K562 (cell line): ENCODE results near the gene RTP5. TPM values are rescaled to one million over a fixed set of nuclear protein-coding genes. Genes with fewer than 3 reads are reported as not detected.

ENCODE experiments used
- ATAC-seq: fragments of 200-7000 bp; cut with Tn5 transposase; 3 replicates; pipeline ENCODE4 v1.9.1; 2020; ENCODE audit warnings: moderate library complexity
- BruUV-seq: library from RNA; stranded (reverse); fragments of 400-500 nt; replicated peaks from 2 replicates; lab custom pipeline; 2021; lab: Mats Ljungman, UMichigan
- CTCF ChIA-PET: fragments of 300-600 bp; formaldehyde crosslinking; extraction: SDS; loops from one replicate; lab custom pipeline; 2021; ENCODE audit warnings: low intra/inter-chr PET ratio; lab: Yijun Ruan, JAX
- POLR2A ChIA-PET: fragments of 300-600, 350-650 bp; sonication (Branson Sonifier 250); formaldehyde crosslinking; extraction: SDS; loops from one replicate; lab custom pipeline; 2021; ENCODE audit warnings: antibody characterized with exemption, inconsistent platforms; lab: Yijun Ruan, JAX
- DNase-seq, 4 experiments: peaks; one replicate each; pipeline versions ENCODE4 v3.0.0 to v3.0.0-alpha.2; 2011 to 2018; ENCODE audit warnings: low spot score in 3 of 4, mixed read lengths in 3 of 4; ENCODE audit errors: extremely low read depth in 1 of 4
- FAIRE-seq: peaks from 2 replicates; lab custom pipeline; 2011; peaks lifted over from hg19 to GRCh38; lab: Jason Lieb, UNC
- H2AFZ ChIP-seq: 2 replicates; pipeline ENCODE4 v1.6.0; 2011; ENCODE audit warnings: low read depth, low read length, control low read depth, inconsistent platforms
- H3K27ac ChIP-seq: fragments of 200-600 bp; 3 replicates; pipeline ENCODE4 v1.8.0; 2011; ENCODE audit warnings: low read depth, mild to moderate bottlenecking, control low read depth, inconsistent platforms, low read length, moderate library complexity, mixed read lengths; ENCODE audit errors: extremely low read depth
- H3K27me3 ChIP-seq, 2 experiments: fragments of 300-600 bp in 1 of 2; 2 replicates in 1 of 2; 3 replicates in 1 of 2; pipeline versions ENCODE4 v1.6.0 to v1.8.0; 2011; ENCODE audit warnings: inconsistent platforms in 2 of 2, low read length in 2 of 2, mild to moderate bottlenecking in 1 of 2, mixed read lengths in 1 of 2, moderate library complexity in 1 of 2; ENCODE audit not compliant: control insufficient read depth in 2 of 2, insufficient read depth in 2 of 2
- H3K36me3 ChIP-seq: fragments of 300-600 bp; 3 replicates; pipeline ENCODE4 v1.8.0; 2011; ENCODE audit warnings: mild to moderate bottlenecking, low read length, inconsistent platforms; ENCODE audit not compliant: control insufficient read depth, insufficient read depth
- H3K4me1 ChIP-seq, 2 experiments: fragments of 200-600 bp in 1 of 2; replicated peaks in 1 of 2; 2 replicates in 1 of 2; 3 replicates in 1 of 2; pipeline versions ENCODE4 v1.5.1 to v1.8.0; 2011; ENCODE audit warnings: inconsistent platforms in 2 of 2, low read length in 2 of 2, mild to moderate bottlenecking in 1 of 2, mixed read lengths in 1 of 2, moderate library complexity in 1 of 2; ENCODE audit not compliant: control insufficient read depth in 2 of 2, insufficient read depth in 2 of 2
- H3K4me2 ChIP-seq: 2 replicates; pipeline ENCODE4 v1.6.1; 2011; ENCODE audit warnings: low read length, control low read depth, inconsistent platforms, mixed read lengths; ENCODE audit not compliant: insufficient read depth
- H3K4me3 ChIP-seq: fragments of 200-600 bp; sonication (generic), shearing (Covaris generic); 2 replicates; pipeline ENCODE4 v1.5.1; 2016; ENCODE audit warnings: control low read depth, inconsistent platforms
- H3K79me2 ChIP-seq: fragments of 200-600 bp; 3 replicates; pipeline ENCODE4 v1.8.0; 2011; ENCODE audit warnings: low read length, inconsistent platforms; ENCODE audit not compliant: control insufficient read depth, insufficient read depth
- H3K9ac ChIP-seq, 2 experiments: 2 replicates each; pipeline versions ENCODE4 v1.6.0 to v1.6.1; 2011; ENCODE audit warnings: low read depth in 2 of 2, low read length in 2 of 2, control low read depth in 1 of 2, inconsistent platforms in 1 of 2, mild to moderate bottlenecking in 1 of 2, mixed read lengths in 1 of 2; ENCODE audit not compliant: insufficient read depth in 1 of 2
- H3K9me1 ChIP-seq: one replicate; pipeline ENCODE4 v1.6.0; 2011; ENCODE audit warnings: inconsistent platforms, mild to moderate bottlenecking, low read length, moderate library complexity; ENCODE audit not compliant: control insufficient read depth, insufficient read depth
- H3K9me3 ChIP-seq: replicated peaks from 2 replicates; pipeline ENCODE4 v1.5.1; 2011; ENCODE audit warnings: low read depth, low read length, inconsistent platforms; ENCODE audit not compliant: control insufficient read depth, insufficient read depth
- H4K20me1 ChIP-seq: replicated peaks from 2 replicates; pipeline ENCODE4 v1.6.1; 2011; ENCODE audit warnings: low read length, inconsistent platforms, mixed read lengths; ENCODE audit not compliant: control insufficient read depth, insufficient read depth
- CGGBP1 ChIP-seq: fragments of 250-450 bp; sonication (Bioruptor Pico); IDR thresholded peaks from 2 replicates; pipeline ENCODE4 v1.9.0; 2021; ENCODE audit warnings: mild to moderate bottlenecking
- EHMT2 ChIP-seq: fragments of 450-650 bp; IDR thresholded peaks from 2 replicates; pipeline ENCODE4 v1.6.1; 2018; ENCODE audit warnings: antibody characterized with exemption
- OTX1 ChIP-seq: fragments of 450-650 bp; formaldehyde crosslinking; IDR thresholded peaks from 2 replicates; pipeline ENCODE4 v1.4.0; 2022; ENCODE audit warnings: mild to moderate bottlenecking
- POLR2A ChIP-seq: fragments of 450-650 bp; conservative IDR thresholded peaks from 2 replicates; pipeline ENCODE4 v1.6.1; 2016
- RBM22 ChIP-seq: fragments of 200-400 bp; formaldehyde crosslinking; IDR thresholded peaks from 2 replicates; pipeline ENCODE4 v1.6.1; 2018; ENCODE audit warnings: low read length, low read depth; ENCODE audit not compliant: poor library complexity, severe bottlenecking
- TAF15 ChIP-seq: fragments of 200-400 bp; formaldehyde crosslinking; IDR thresholded peaks from 2 replicates; pipeline ENCODE4 v1.6.1; 2017; ENCODE audit warnings: mild to moderate bottlenecking, low read depth, low read length, moderate library complexity
- ZBTB34 ChIP-seq: fragments of 250-450 bp; sonication (Bioruptor Pico); IDR thresholded peaks from 2 replicates; pipeline ENCODE4 v1.8.0; 2021; ENCODE audit warnings: mild to moderate bottlenecking, moderate library complexity
- WGBS: fragments of 100-300 bp; shearing (Covaris generic); methylation state at CpG from one replicate; pipeline ENCODE4 v1.1.6; 2016; ENCODE audit warnings: low coverage, mixed read lengths; ENCODE audit not compliant: insufficient coverage; ENCODE audit errors: missing lambda C conversion rate; 5-methylcytosine and 5-hydroxymethylcytosine counted together
- in situ Hi-C: fragments of 300-500 bp; cut with MboI; formaldehyde crosslinking; loops from 4 replicates; pipeline ENCODE4 v1.15.0; 2018; ENCODE audit warnings: inconsistent platforms, mixed read lengths
- intact Hi-C: fragments of 100-400 bp; cut with micrococcal nuclease; formaldehyde crosslinking; loops from 2 replicates; pipeline ENCODE4 v1.14.2; 2022
- polyA plus RNA-seq, 8 experiments: library from polyadenylated mRNA; depleted of rRNA in 4 of 8; stranded (reverse) in 5 of 8; unstranded in 3 of 8; fragments of >200 nt; fragmentation: Nextera tagmentation in 2 of 8; fragmentation: Illumina TruSeq in 1 of 8; extraction: Ambion mirVana in 2 of 8; extraction: Trizol in 1 of 8; gene quantifications; 2 replicates each; pipeline versions ENCODE4 v1.2.1 to v1.2.3, GENCODE V29; 2011 to 2014; ENCODE audit warnings: inconsistent platforms in 1 of 8, missing spikeins in 1 of 8
- total RNA-seq, 7 experiments: library from RNA; depleted of rRNA in 6 of 7; stranded (reverse); fragments of >200 nt in 6 of 7; fragmentation: Illumina TruSeq in 2 of 7; extraction: Trizol in 2 of 7; gene quantifications; 2 replicates each; pipeline versions ENCODE4 v1.2.1 to v1.2.3, GENCODE V29; 2011 to 2021; ENCODE audit warnings: low replicate concordance in 1 of 7

The RTP5 gene
- total and polyA plus RNA-seq, 9 of the 15 experiments (the other 6 are each of a cell fraction or from before 2014, with no cell fraction given), result not detected

DNA sequence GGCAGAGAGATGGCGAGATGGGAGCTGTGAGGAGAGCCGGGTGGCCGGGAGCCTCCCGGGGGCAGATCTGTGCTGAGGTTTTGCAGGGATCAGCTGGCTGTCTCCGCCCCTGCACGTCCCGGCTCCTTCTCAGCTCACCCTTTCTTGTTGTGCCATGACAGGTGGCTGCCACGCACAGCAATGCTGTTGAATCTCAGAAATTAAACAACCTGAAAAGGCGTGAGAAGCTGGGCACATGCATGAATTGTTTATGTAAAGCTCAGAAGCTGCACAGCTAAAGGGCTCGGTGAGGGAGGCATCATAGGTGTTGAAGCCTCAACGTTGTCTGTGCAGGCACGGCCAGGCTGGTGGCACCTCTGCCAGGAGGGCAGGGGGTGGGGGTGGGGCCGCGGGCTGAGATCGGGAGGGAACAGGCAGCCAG, 858 bp upstream of the RTP5 start:
- no peaks in the 10 kb centered on the region for H3K9me1 ChIP-seq
- WGBS, result 4% methylated on average over 11 of the region's 15 CpGs
- no peak overlapping the region for H3K27ac ChIP-seq
- in situ Hi-C loops (no loop called here), intact Hi-C loops (no loop called here)
- no peak overlapping the region for H3K9ac ChIP-seq
- ATAC-seq (no peak), FAIRE-seq (no peak), DNase-seq (no peak)
- H2AFZ ChIP-seq, result no peak overlapping the region
- H3K4me2 ChIP-seq, result no peak overlapping the region
- H3K4me3 ChIP-seq, result no peak overlapping the region
- peaks cover 4% of the 10 kb centered on the region; the same call in 1 of the 2 replicates for H3K9me3 ChIP-seq
- BruUV-seq, result no TSS peak
- H3K36me3 ChIP-seq, result no peaks in the 10 kb centered on the region
- H3K27me3 ChIP-seq, result peaks cover 4 to 64% of the 10 kb centered on the region in 2 experiments; a peak in 4 of 5 replicates
- H3K4me1 ChIP-seq, result peaks cover 0 to 51% of the 10 kb centered on the region in 2 experiments; a peak in 2 of 5 replicates
- ChIA-PET POLR2A (interaction anchor here (0.6 to 1.2 kb wide), 3 partner anchors 12 to 188 kb away, joined by 3 to 4 read pairs (median 4); no protein-coding TSS in a partner anchor), CTCF (no interaction called here)
- H3K79me2 ChIP-seq, result no peaks in the 10 kb centered on the region
- peaks cover 5% of the 10 kb centered on the region for H4K20me1 ChIP-seq
- TF ChIP-seq OTX1 (CRISPR knock-in tag), result no peak
- no peak for TF ChIP-seq EHMT2
- TF ChIP-seq RBM22, result no peak
- TF ChIP-seq POLR2A, result no peak
- no peak for TF ChIP-seq TAF15
- TF ChIP-seq ZBTB34, result no peak
- no peak for TF ChIP-seq CGGBP1 (CRISPR knock-in tag)
